22Rv1 (cell line): ENCODE results near the gene FRMD4B.

Source experiments
- CTCF ChIP-seq: fragments of 450-650 bp; IDR thresholded peaks from 2 replicates; pipeline ENCODE4 v1.5.1; 2017; ENCODE audit warnings: mild to moderate bottlenecking
- ZFX ChIP-seq: fragments of 450-650 bp; IDR thresholded peaks from 2 replicates; pipeline ENCODE4 v1.6.1; 2017; ENCODE audit warnings: antibody characterized with exemption, borderline replicate concordance

DNA sequence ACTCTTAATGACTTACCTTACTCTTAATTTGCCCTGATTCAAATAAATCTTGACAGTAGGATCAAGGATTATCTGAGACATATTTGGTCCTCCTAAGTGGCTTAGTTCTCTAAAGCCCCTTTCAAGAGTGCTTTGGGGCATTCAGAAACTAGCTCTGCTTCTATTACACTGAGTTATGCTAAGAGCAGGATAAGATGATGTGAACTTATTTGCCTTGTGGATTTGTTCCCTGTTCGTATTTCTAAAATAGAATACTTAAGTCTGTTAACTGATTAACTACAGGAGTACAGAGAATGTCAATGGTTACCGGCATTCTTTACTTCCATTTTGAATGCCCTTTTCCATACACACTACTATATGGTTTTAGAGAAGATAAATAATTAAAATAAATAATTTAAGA lies 14.8 kb upstream of the FRMD4B start:
- TF ChIP-seq CTCF, result no peak
- no peak for TF ChIP-seq ZFX
